A549 treated with Mapracorat at 1 μM for 4 hours (cell line): ENCODE results near the gene HRAS. TPM values are rescaled to one million over a fixed set of nuclear protein-coding genes. Genes with fewer than 3 reads are reported as not detected.

Experiments used
- total RNA-seq: library from RNA; stranded (reverse); fragments of 200-300 nt; extraction: Qiagen RNA extraction; gene quantifications from 5 replicates; pipeline ENCODE4 v1.2.3, GENCODE V29; 2022

The HRAS gene
- total RNA-seq = 109 to 168 TPM (median 154 TPM) in 5 replicates

DNA sequence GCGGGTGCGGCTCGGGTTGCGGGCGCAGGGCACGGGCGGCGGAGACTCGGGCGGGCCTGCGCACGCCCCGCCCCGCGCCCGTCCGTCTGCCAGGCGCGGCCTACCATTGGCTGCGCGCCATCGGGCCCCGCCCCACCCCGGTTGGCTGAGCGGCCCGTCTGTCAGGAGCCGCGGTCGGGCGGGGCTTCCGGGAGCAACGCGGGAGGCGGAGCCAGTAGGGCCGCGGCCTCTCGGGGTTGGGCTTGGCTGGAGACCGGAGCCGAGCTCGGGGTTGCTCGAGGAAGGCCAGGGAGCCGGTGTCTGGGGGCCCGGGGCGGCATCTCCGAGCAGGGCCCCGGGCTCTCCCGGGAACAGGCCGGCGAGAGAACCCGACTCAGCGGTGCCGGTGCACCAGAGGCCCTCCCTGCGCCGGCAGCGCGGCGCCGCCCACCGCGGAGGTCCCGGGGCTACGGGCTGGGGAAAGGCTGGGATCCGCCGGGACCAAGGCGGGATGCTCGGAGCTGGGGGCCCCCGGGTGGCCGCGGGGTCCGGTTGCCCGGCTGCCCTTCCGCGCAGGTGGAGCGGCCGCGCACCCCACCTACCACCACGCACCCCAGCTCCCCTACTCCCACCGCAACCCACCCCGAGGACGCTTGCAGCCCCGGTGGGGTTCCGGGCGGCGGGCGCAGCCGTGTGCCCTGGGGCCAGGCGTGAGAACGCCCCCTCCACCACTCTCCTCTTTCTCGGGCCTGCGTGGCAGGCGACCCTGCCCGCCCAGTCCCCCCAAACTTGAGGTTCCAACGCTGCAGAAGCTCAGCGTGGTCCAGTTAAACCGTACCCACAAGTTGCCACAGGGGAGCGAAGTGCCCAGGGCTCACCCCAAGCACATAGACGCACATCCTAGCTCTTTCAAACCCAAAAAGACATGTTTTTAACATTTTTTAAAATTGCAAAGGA is at the start of gene HRAS:
Gene HRAS (minus strand): TSS at position 58 of the 936 bp plus-strand sequence.

DNA sequence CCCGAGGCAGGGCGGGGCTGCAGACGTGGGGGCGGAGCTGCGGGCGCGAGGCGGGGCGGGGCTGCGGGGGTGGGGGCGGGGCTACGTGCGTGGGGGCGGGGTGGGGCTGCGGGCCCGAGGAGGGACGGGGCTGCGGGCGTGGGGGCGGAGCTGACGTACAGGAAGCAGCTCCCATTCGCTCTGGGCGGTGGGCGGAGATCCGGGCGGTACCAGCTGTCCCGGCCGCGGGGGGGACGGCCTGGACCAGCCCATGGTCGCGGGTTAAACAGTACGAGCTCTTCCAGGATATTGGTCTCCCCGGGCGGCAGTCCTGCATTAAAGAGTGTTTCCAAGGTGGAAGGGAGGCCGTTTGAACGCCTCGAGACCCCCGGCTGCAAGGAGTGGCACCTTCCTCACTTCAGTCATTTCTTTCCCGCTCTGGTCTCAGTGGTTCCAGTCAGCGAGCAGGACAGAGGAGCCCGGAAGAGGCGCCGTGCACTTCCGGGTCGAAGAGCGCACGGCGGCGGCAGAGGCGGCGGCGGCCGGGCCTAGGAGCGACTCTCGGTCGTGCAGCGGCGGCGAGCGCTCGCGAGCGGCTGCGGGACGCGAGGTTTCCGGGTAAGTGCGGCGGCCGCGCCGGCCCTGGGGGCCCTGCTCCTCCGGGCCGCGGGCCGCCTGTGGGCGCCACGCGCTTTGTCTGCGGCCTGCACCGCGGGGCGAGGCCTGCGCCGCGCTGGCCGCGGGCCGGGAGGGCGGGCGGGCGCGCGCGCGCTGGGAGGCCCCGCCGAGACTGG is 40.8 kb upstream of the HRAS start, which contains the start of gene PHRF1:
Gene PHRF1 (plus strand): TSS at position 475 of the 773 bp plus-strand sequence. CDS start 5,043 bp downstream, outside the sequence.

DNA sequence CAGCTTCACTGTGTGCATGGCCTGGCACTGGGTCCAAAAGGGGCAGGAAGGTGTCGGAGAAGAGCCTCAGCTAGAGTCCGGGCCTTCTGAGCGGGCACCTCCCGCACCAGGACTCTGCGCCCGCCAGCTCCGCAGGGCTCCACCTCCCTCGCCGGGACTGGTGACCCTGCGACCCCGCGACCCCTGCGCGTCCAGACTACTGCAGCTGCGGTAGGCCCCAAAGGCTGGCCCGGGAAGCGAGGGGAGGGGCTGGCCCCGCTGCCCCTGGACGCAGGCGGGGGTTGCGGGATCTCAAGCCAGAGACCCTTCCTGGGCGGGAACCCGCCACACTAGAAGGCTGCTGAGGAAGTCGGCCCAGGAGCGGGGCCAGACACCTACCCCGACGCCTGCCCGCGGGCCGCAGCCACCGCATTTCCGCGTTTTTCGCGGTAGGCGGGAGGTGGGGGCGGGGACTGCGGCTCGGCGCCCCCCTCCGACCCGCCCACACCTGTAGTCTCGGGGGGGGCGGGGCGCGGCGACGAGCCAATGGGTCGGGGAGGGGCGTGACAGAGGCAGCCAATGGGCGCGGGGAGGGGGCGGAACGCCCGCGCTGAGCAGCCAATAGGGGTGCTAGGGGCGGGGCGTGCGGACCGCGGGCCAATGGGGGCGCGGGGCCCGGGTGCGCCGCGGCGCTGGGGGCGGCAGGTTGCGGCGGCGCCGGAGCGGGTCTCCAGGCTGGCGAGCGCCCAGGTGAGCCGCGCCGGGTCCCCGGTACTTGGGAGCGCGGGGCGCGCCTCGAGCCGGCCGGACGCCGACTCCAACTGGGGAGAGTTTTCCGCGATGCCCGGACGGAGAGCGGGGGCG is 25.1 kb upstream of the HRAS start, which contains the start of the genes LMNTD2 and RASSF7:
Gene LMNTD2 (minus strand): TSS at position 434 of the 843 bp plus-strand sequence. CDS start 22 bp downstream, at position 412.
Gene RASSF7 (plus strand): TSS at position 666 of the 843 bp plus-strand sequence. CDS start 799 bp downstream, outside the sequence.

DNA sequence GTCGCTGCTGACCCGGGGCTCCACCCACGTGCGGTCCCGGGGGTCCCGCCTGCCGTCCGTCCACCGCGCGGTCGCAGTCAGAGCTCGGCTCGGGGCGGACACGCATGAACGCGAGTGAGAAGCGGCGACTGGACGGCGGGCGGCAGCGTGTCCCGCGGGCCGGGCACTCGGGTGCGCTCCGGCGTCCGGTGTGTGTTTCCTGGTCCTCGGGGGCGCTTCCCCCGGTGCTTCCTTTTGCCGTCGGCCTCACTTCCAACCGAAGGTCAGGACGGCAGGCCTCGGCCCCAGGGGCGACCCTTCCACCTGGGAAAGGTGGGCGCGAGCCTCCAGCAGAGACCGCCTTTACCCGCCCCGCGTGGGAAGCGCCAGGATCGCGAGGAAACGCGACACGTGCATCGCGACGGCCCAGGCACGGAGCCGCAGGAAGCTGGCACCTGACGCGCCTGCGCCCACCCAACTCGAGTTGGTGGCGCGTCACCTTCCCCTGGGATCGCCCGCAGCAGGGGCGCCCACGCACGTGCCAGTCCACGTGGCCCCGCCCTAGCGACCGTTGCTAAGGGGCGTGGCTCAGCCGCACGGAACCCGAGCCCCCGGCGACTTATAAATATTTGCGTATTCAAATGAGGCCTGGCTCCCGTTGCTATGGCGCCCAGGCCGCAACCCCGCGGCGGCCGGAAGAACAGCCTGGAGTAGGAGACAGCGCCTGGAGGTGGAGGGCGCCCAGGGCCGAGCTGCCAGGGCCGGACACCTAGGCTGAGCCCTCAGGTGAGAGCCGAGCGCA is 1.7 kb upstream of the HRAS start, which contains the start of gene LRRC56:
Gene LRRC56 (plus strand): TSS at position 687 of the 781 bp plus-strand sequence. CDS start 3,158 bp downstream, outside the sequence.

DNA sequence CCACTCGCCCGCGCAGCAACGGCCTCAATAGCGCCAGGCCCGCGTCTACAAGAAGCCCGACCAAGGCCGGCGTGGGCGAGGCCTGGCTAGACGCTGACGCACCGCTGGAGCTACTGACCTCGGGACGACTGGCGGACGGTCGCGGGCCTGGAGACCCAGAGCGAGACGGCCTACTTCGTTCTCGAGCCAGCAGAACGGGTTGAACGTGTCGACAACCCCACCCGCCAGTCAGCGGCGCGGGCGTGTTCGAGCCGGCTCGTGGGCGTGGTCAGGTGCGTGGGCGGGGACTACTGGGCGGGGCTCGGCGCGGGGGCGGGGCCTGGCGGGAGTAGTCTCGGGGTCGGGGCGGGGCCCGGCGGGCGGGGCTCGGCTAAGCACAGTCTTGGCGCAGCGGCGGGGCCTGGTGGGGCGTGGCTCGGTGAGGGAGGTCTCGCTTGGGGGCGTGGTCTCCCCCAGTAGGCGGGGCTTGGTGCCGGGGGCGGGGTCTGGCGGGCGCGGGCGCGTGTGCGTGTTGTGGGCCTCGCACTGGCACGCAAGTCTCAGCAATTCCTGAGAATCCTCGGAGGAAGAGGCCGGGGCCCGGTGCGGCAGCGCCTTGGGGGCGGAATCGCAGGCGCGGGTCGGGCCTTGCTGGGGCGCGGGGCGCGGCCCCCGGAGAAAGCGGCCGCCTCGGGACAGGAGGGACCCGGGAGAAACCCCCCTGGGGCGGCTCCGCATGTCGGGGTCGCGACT is 28.2 kb downstream of the HRAS start, which contains the start of gene RNH1:
Gene RNH1 (minus strand): TSS at position 248 of the 732 bp plus-strand sequence. CDS start 5,080 bp downstream, outside the sequence.

Other genes with a start within 250 kb of the HRAS start
- gene PGGHG, start 246.4 kb downstream of the HRAS start, total RNA-seq = 6.8 to 14.5 TPM (median 11.5 TPM) in 5 replicates
- not detected in 5 replicates for gene IFITM5, start 236.1 kb downstream of the HRAS start, total RNA-seq
- gene IFITM2, start 227.8 kb downstream of the HRAS start, total RNA-seq = 57.0 to 66.9 TPM (median 63.2 TPM) in 5 replicates
- 0.36 to 0.80 TPM (median 0.52 TPM) in 5 replicates for gene IFITM1, start 221.5 kb downstream of the HRAS start, total RNA-seq
- 23.0 to 37.6 TPM (median 29.5 TPM) in 5 replicates for gene IFITM3, start 214.7 kb downstream of the HRAS start, total RNA-seq
- 11.8 to 23.3 TPM (median 18.8 TPM) in 5 replicates for gene B4GALNT4, start 166.1 kb downstream of the HRAS start, total RNA-seq
- gene PKP3, start 141.4 kb downstream of the HRAS start, total RNA-seq = 24.1 to 42.6 TPM (median 38.1 TPM) in 5 replicates
- gene SIGIRR, start 120.6 kb downstream of the HRAS start, total RNA-seq = 62.5 to 93.9 TPM (median 85.8 TPM) in 5 replicates
- gene ANO9, start 93.6 kb downstream of the HRAS start, total RNA-seq = 0.64 to 1.3 TPM (median 0.88 TPM) in 5 replicates
- 33.8 to 48.0 TPM (median 43.2 TPM) in 5 replicates for gene PTDSS2, start 85.3 kb downstream of the HRAS start, total RNA-seq
- 130 to 184 TPM (median 173 TPM) in 5 replicates for gene RNH1, start 28.3 kb downstream of the HRAS start, total RNA-seq
- gene LRRC56, start 2.0 kb upstream of the HRAS start, total RNA-seq = 0.54 to 1.1 TPM (median 0.72 TPM) in 5 replicates
- 2.0 to 3.0 TPM (median 2.7 TPM) in 5 replicates for gene LMNTD2, start 25.2 kb upstream of the HRAS start, total RNA-seq
- gene RASSF7, start 25.4 kb upstream of the HRAS start, total RNA-seq = 39.7 to 54.5 TPM (median 51.0 TPM) in 5 replicates
- 26.6 to 36.8 TPM (median 36.2 TPM) in 5 replicates for gene PHRF1, start 40.9 kb upstream of the HRAS start, total RNA-seq
- 5.0 to 7.9 TPM (median 6.0 TPM) in 5 replicates for gene IRF7, start 80.4 kb upstream of the HRAS start, total RNA-seq
- 0.06 to 0.26 TPM (median 0.18 TPM) in 4 of 5 replicates, not detected in the other for gene CDHR5, start 89.4 kb upstream of the HRAS start, total RNA-seq
- not detected in 5 replicates for gene SCT, start 91.6 kb upstream of the HRAS start, total RNA-seq
- 0.09 to 0.64 TPM (median 0.32 TPM) in 5 replicates for gene DRD4, start 101.7 kb upstream of the HRAS start, total RNA-seq
- gene DEAF1, start 159.6 kb upstream of the HRAS start, total RNA-seq = 24.1 to 34.9 TPM (median 32.0 TPM) in 5 replicates
- gene TMEM80, start 160.2 kb upstream of the HRAS start, total RNA-seq = 7.6 to 12.4 TPM (median 8.4 TPM) in 5 replicates
- 68.5 to 140 TPM (median 124 TPM) in 5 replicates for gene EPS8L2, start 170.7 kb upstream of the HRAS start, total RNA-seq
- gene TALDO1, start 211.9 kb upstream of the HRAS start, total RNA-seq = 389 to 446 TPM (median 405 TPM) in 5 replicates
- gene GATD1, start 241.9 kb upstream of the HRAS start, total RNA-seq = 34.1 to 52.3 TPM (median 47.9 TPM) in 5 replicates